ENCODE results near the gene SIMC1.
"Not testable (repeated sequence)": the region's sequence is repeated elsewhere in the genome, so short reads cannot be mapped to it uniquely, and the experiment has no call there.

The SIMC1 gene

GRCh38 chr5:176266448-176266847, 28.2 kb downstream of the SIMC1 start:
- not testable (repeated sequence) for H3K27ac ChIP-seq; DNase-seq (ENCODE audit: low read depth, low spot score)

- not testable (repeated sequence) for DNase-seq (ENCODE audit: low read depth, low spot score)
Observed at GRCh38 chr5:176289018-176289417, 50.8 kb downstream of the SIMC1 start.

GRCh38 chr5:176290057-176290840, 52.0 kb downstream of the SIMC1 start:
- not testable (repeated sequence) for DNase-seq (ENCODE audit: low read depth, low spot score); H3K27ac ChIP-seq

More at GRCh38 chr5:176289018-176289417, 50.8 kb downstream of the SIMC1 start:
- not testable (repeated sequence) for H3K27ac ChIP-seq

GRCh38 chr5:176305356-176305755, 67.1 kb downstream of the SIMC1 start:
- H3K27ac ChIP-seq; DNase-seq (ENCODE audit: low read depth, low spot score): not testable (repeated sequence)

- no peak overlapping the region for H3K27ac ChIP-seq
- no peak for DNase-seq (ENCODE audit: low read depth, low spot score)
Observed at GRCh38 chr5:176317534-176318374, 79.5 kb downstream of the SIMC1 start.

GRCh38 chr5:176319827-176320554, 81.8 kb downstream of the SIMC1 start:
- no peak overlapping the region for H3K27ac ChIP-seq
- no peak for DNase-seq (ENCODE audit: low read depth, low spot score)

- no peak overlapping the region for H3K27ac ChIP-seq
- DNase-seq (ENCODE audit: low read depth, low spot score) = no peak
Observed at GRCh38 chr5:176320577-176320976, 82.4 kb downstream of the SIMC1 start.

- no peak overlapping the region for H3K27ac ChIP-seq
- no peak for DNase-seq (ENCODE audit: low read depth, low spot score)
Observed at GRCh38 chr5:176334031-176334770, 96.0 kb downstream of the SIMC1 start.

- no peak for DNase-seq (ENCODE audit: low read depth, low spot score)
- H3K27ac ChIP-seq = no peak overlapping the region
Observed at GRCh38 chr5:176337913-176338312, 99.7 kb downstream of the SIMC1 start.

- no peak for DNase-seq (ENCODE audit: low read depth, low spot score)
- no peak overlapping the region for H3K27ac ChIP-seq
Observed at GRCh38 chr5:176339304-176339703, 101.1 kb downstream of the SIMC1 start.

- no peak for DNase-seq (ENCODE audit: low read depth, low spot score)
- no peak overlapping the region for H3K27ac ChIP-seq
Observed at GRCh38 chr5:176341325-176342157, 103.3 kb downstream of the SIMC1 start.

- DNase-seq (ENCODE audit: low read depth, low spot score) = no peak
- H3K27ac ChIP-seq = no peak overlapping the region
Observed at GRCh38 chr5:176342158-176342483, 103.9 kb downstream of the SIMC1 start.

GRCh38 chr5:176342766-176343458, 104.7 kb downstream of the SIMC1 start:
- H3K27ac ChIP-seq = no peak overlapping the region
- no peak for DNase-seq (ENCODE audit: low read depth, low spot score)

GRCh38 chr5:176350416-176350815, 112.2 kb downstream of the SIMC1 start:
- no peak overlapping the region for H3K27ac ChIP-seq
- no peak for DNase-seq (ENCODE audit: low read depth, low spot score)

- DNase-seq (ENCODE audit: low read depth, low spot score) = no peak
- no peak overlapping the region for H3K27ac ChIP-seq
Observed at GRCh38 chr5:176352116-176352878, 114.1 kb downstream of the SIMC1 start.

- H3K27ac ChIP-seq = no peak overlapping the region
Observed at GRCh38 chr5:176353533-176353932, 115.3 kb downstream of the SIMC1 start.

GRCh38 chr5:176355400-176356178, 117.4 kb downstream of the SIMC1 start:
- no peak for DNase-seq (ENCODE audit: low read depth, low spot score)
- H3K27ac ChIP-seq = no peak overlapping the region

More at GRCh38 chr5:176353533-176353932, 115.3 kb downstream of the SIMC1 start:
- DNase-seq (ENCODE audit: low read depth, low spot score) = no peak

Measured in epithelial cell of prostate (primary cell).